ENCODE measurements around the gene CERCAM. TPM values are rescaled to one million over a fixed set of nuclear protein-coding genes. Genes with fewer than 3 reads are reported as not detected.
A peak's percentile ranks its signal among the peaks of the same experiment; 100 is the strongest.

The CERCAM gene
- total and polyA plus RNA-seq, 2 of the 13 experiments (the other 11 are each of a cell fraction or from before 2014, with no cell fraction given) = 9.0 to 17.1 TPM

DNA sequence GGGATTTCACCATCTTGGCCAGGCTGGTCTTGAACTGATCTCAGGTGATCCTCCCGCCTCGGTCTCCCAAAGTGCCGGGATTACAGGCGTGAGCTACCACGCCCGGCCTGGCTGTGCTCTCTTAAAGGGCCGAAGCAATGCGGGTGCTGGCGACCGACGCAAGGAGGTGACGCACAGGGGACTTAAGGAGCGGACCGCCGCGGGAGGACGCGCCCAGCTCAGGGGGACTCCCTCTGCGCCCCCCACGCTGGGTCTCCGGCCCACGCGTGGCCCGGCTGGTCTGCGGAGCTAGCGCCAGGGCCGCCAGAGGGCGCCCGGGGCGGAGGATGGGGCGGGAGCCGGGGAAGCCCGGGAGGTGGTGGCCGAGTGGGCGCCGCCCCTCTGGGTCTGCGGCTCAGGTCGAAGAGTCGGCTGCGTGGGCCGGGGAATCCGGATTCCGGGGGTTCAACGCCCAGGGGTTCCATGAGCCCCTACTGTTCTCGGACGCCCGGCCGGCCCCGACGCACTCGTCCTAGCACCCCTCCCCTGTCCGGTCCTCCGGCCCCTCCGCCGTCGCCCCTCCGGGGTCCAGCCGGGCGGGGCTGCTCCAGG lies 502 bp upstream of the CERCAM start (continued):
- TF ChIP-seq, protein P1, sequence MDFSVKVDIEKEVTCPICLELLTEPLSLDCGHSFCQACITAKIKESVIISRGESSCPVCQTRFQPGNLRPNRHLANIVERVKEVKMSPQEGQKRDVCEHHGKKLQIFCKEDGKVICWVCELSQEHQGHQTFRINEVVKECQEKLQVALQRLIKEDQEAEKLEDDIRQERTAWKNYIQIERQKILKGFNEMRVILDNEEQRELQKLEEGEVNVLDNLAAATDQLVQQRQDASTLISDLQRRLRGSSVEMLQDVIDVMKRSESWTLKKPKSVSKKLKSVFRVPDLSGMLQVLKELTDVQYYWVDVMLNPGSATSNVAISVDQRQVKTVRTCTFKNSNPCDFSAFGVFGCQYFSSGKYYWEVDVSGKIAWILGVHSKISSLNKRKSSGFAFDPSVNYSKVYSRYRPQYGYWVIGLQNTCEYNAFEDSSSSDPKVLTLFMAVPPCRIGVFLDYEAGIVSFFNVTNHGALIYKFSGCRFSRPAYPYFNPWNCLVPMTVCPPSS (IDR thresholded peaks at IDR 0.05) = no peak
- no peak for TF ChIP-seq ARNT2 (CRISPR knock-in tag; IDR thresholded peaks at IDR 0.05; ENCODE audit: low read depth)
- no peak for TF ChIP-seq ZNF407 (CRISPR knock-in tag; IDR thresholded peaks at IDR 0.05; ENCODE audit: not compliant biosample characterization)
- TF ChIP-seq DR1 (CRISPR knock-in tag; IDR thresholded peaks at IDR 0.05) = 0 out of 2 replicates have a peak, but pooled peaks have one; percentile 23
- TF ChIP-seq RBM39 (IDR thresholded peaks at IDR 0.05; ENCODE audit: low read depth, low read length, poor library complexity, severe bottlenecking) = peak; percentile 32
- 0 out of 2 replicates have a peak, but pooled peaks have one; percentile 44 for TF ChIP-seq PHF21A (CRISPR knock-in tag; IDR thresholded peaks at IDR 0.05)
- no peak for TF ChIP-seq MAFG (CRISPR knock-in tag; IDR thresholded peaks at IDR 0.05)
- TF ChIP-seq SRSF4 (IDR thresholded peaks at IDR 0.05; ENCODE audit: low read depth, low read length, poor library complexity, severe bottlenecking) = no peak
- TF ChIP-seq, protein P2, sequence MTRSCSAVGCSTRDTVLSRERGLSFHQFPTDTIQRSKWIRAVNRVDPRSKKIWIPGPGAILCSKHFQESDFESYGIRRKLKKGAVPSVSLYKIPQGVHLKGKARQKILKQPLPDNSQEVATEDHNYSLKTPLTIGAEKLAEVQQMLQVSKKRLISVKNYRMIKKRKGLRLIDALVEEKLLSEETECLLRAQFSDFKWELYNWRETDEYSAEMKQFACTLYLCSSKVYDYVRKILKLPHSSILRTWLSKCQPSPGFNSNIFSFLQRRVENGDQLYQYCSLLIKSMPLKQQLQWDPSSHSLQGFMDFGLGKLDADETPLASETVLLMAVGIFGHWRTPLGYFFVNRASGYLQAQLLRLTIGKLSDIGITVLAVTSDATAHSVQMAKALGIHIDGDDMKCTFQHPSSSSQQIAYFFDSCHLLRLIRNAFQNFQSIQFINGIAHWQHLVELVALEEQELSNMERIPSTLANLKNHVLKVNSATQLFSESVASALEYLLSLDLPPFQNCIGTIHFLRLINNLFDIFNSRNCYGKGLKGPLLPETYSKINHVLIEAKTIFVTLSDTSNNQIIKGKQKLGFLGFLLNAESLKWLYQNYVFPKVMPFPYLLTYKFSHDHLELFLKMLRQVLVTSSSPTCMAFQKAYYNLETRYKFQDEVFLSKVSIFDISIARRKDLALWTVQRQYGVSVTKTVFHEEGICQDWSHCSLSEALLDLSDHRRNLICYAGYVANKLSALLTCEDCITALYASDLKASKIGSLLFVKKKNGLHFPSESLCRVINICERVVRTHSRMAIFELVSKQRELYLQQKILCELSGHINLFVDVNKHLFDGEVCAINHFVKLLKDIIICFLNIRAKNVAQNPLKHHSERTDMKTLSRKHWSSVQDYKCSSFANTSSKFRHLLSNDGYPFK (CRISPR knock-in tag; IDR thresholded peaks at IDR 0.05; ENCODE audit: borderline replicate concordance) = no peak
- TF ChIP-seq ZNF891 (CRISPR knock-in tag; IDR thresholded peaks at IDR 0.05) = no peak
- no peak for TF ChIP-seq LCORL (IDR thresholded peaks at IDR 0.05)
- peak; percentile 57; the same call in 1 of the 2 replicates for TF ChIP-seq LCORL (CRISPR knock-in tag; IDR thresholded peaks at IDR 0.05)
- TF ChIP-seq ZNF616 (CRISPR knock-in tag; IDR thresholded peaks at IDR 0.05; ENCODE audit: low read depth) = no peak
- no peak for TF ChIP-seq MBD4 (IDR thresholded peaks at IDR 0.05; ENCODE audit: borderline replicate concordance, low read length)
- no peak; the same call in 1 of the 2 replicates for TF ChIP-seq RELA (CRISPR knock-in tag; IDR thresholded peaks at IDR 0.05)
- TF ChIP-seq ZKSCAN1 (IDR thresholded peaks at IDR 0.05; ENCODE audit: low read length) = no peak
- no peak for TF ChIP-seq SOX6 (IDR thresholded peaks at IDR 0.05)
- TF ChIP-seq SOX6 (CRISPR knock-in tag; IDR thresholded peaks at IDR 0.05) = no peak

Data from HepG2 (cell line).